Activated T-helper 17 cell treated with anti-CD3 and anti-CD28 coated beads, Interleukin-2, amount 50 U/mL, for 72 hours (primary cell): Measurements from ENCODE around the gene CORO1C. TPM values are rescaled to one million over a fixed set of nuclear protein-coding genes. Genes with fewer than 3 reads are reported as not detected.

Experiments used
- ATAC-seq: fragments of 150-1000 bp; cut with Tn5 transposase; replicated peaks from 2 replicates; pipeline ENCODE4 v1.10.0; 2021; ENCODE audit warnings: mild to moderate bottlenecking, moderate library complexity
- H3K27ac Mint-ChIP-seq: one replicate; pipeline ENCODE4 v1.8.0; 2022; ENCODE audit warnings: mixed read lengths
- H3K27me3 Mint-ChIP-seq: one replicate; pipeline ENCODE4 v1.8.0; 2022; ENCODE audit warnings: mixed read lengths
- H3K36me3 Mint-ChIP-seq: one replicate; pipeline ENCODE4 v1.8.0; 2022; ENCODE audit warnings: low read depth, mild to moderate bottlenecking, mixed read lengths
- H3K4me1 Mint-ChIP-seq: one replicate; pipeline ENCODE4 v1.8.0; 2022; ENCODE audit warnings: mixed read lengths
- H3K4me3 Mint-ChIP-seq: one replicate; pipeline ENCODE4 v1.8.0; 2022; ENCODE audit warnings: mild to moderate bottlenecking, mixed read lengths
- H3K9me3 Mint-ChIP-seq: one replicate; pipeline ENCODE4 v1.8.0; 2022; ENCODE audit warnings: mixed read lengths
- total RNA-seq, 2 donors: library from RNA; stranded (reverse); gene quantifications; one replicate each; pipeline ENCODE4 v1.2.3, GENCODE V29; 2022

The CORO1C gene
- total RNA-seq, 2 donors from 2014 or later, result 81.9 to 101 TPM

DNA sequence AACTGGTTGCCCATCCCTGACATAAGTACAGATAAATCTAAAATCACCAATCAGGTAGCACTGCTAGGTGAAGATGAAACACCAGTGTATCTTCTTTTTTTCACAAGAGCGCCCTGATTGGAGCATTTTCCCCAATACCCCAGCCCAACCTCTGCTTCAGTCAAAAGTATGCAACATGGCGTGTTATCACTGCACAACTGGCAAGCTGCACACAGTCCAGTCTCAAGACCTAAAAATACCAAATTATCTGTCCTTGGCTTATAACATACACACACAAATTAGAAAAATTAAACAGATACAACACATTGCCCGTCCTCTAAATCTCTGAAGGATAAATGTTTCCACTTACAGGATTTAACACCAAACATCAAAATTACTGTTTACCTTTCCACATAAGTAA lies 77.4 kb downstream of the CORO1C start:
- no peaks in the 10 kb centered on the region for H3K9me3 Mint-ChIP-seq
- H3K36me3 Mint-ChIP-seq, result peaks cover 51% of the 10 kb centered on the region
- peak overlapping the region; percentile 69 for H3K27ac Mint-ChIP-seq
- H3K4me1 Mint-ChIP-seq, result peaks cover 19% of the 10 kb centered on the region
- no peak overlapping the region for H3K4me3 Mint-ChIP-seq
- ATAC-seq, result no peak
- H3K27me3 Mint-ChIP-seq, result no peaks in the 10 kb centered on the region

DNA sequence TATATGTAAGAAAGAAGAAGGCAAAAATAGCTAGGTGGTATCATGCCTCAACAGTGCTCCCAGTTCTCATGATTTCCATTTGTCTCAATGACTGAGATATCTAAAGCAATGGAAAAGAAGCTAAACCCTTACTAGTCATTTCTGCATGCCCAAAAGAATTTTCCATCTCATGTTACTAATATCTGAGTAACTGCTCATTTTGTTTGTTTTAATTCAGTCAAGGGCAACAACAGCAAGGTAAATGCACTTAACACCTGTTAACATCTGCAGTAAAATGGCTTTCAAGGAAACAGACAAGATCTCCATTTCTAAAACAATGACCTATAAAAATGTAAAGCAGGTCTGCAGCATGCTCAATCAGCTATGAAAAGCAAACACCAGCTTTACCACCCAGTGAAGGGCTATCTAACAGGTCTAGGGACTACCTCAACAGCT lies 78.2 kb downstream of the CORO1C start:
- peak; percentile 20 for ATAC-seq
- Mint-ChIP-seq H3K27ac (peak overlapping the region; percentile 69), H3K9me3 (no peaks in the 10 kb centered on the region)

DNA sequence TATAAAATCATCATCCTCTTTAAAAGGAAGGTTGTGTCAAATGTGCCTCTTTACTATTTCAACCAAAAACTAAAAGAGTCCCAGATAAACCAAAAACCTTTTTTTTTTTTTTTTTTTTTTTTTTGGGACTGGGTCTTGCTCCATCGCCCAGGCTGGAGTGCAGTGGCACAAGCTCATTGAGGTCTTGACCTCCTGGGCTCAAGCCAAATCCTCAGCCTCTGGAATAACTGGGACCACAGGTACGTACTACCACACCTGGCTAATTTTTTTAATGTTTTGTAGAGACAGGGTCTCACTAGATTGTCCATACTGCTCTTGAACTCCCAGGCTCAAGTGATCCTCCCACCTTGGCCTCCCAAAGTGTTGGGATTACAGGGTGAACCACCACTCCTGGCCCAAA lies 81.2 kb downstream of the CORO1C start:
- no peak for ATAC-seq
- H3K36me3 Mint-ChIP-seq, result peaks cover 57% of the 10 kb centered on the region
- H3K4me3 Mint-ChIP-seq, result no peak overlapping the region
- no peaks in the 10 kb centered on the region for H3K27me3 Mint-ChIP-seq
- peaks cover 38% of the 10 kb centered on the region for H3K4me1 Mint-ChIP-seq
- no peak overlapping the region for H3K27ac Mint-ChIP-seq
- no peaks in the 10 kb centered on the region for H3K9me3 Mint-ChIP-seq

More for the DNA sequence above, 78.2 kb downstream of the CORO1C start:
- Mint-ChIP-seq H3K4me1 (peaks cover 20% of the 10 kb centered on the region), H3K36me3 (peaks cover 58% of the 10 kb centered on the region), H3K4me3 (no peak overlapping the region), H3K27me3 (no peaks in the 10 kb centered on the region)

DNA sequence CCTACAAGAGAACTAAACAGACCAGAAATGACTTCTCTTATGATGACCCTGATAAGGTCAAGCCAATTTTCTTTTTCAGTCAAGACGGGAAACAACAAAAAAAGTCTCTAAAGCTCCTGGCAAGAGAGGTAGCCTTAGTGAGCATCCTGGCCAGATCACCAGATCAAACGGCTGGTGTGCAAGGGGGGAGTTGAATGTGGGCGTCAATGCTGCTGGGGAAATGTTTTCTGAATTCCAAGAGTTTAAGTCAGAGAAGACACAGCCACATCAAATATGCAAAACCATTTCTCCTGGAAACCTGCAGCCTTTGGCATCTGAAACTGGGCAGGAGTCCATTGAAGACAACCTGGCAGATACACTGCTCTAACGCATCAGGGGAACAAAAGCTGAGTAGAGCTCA lies 81.6 kb downstream of the CORO1C start:
- Mint-ChIP-seq H3K27me3 (no peaks in the 10 kb centered on the region), H3K4me3 (peak overlapping the region; percentile 15), H3K9me3 (no peaks in the 10 kb centered on the region), H3K4me1 (peaks cover 39% of the 10 kb centered on the region), H3K27ac (peak overlapping the region; percentile 58), H3K36me3 (peaks cover 57% of the 10 kb centered on the region)
- ATAC-seq, result no peak

DNA sequence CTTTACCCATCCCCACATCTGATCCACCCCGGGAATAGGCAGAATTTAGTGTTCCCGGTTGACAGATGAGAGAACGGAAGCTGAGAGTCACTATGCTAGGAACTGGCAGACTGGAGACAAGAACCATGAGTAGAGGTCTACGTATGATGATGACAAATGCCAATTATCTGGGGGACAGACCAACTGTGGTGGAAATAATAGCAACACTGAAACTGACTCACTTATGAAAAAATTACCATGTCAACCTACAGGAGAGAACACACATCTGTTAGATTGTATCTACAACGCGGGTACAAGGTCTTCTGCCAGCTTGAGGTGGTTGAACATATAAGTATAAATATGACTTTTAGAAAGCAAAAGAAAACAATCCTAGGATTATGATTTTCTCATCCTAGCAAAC lies 82.2 kb downstream of the CORO1C start:
- H3K27ac Mint-ChIP-seq, result peak overlapping the region; percentile 58
- peak overlapping the region; percentile 15 for H3K4me3 Mint-ChIP-seq
- peaks cover 57% of the 10 kb centered on the region for H3K36me3 Mint-ChIP-seq
- peaks cover 39% of the 10 kb centered on the region for H3K4me1 Mint-ChIP-seq
- ATAC-seq, result peak; percentile 90
- H3K9me3 Mint-ChIP-seq, result no peaks in the 10 kb centered on the region
- H3K27me3 Mint-ChIP-seq, result no peaks in the 10 kb centered on the region

DNA sequence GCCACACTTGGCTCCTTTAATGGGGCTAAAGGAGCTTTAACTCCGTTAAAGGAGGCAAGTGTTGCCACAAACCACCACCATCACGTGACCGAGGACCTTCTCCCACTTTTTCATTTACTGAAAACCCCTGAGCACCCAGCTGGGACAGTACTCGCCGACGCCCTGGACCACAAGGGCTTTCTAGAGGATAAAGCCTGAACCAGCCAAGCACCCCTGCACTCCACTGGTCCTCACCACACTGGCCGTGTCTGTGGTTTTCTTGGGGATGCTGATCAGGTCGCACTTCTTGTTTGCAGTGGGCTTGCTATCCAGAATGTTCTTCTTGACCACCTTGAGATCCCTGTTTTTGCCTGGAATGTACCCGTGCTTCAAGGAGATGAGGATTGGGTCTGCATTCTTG lies 82.9 kb downstream of the CORO1C start:
- Mint-ChIP-seq H3K9me3 (no peaks in the 10 kb centered on the region), H3K4me3 (peak overlapping the region; percentile 15)
- ATAC-seq, result no peak

DNA sequence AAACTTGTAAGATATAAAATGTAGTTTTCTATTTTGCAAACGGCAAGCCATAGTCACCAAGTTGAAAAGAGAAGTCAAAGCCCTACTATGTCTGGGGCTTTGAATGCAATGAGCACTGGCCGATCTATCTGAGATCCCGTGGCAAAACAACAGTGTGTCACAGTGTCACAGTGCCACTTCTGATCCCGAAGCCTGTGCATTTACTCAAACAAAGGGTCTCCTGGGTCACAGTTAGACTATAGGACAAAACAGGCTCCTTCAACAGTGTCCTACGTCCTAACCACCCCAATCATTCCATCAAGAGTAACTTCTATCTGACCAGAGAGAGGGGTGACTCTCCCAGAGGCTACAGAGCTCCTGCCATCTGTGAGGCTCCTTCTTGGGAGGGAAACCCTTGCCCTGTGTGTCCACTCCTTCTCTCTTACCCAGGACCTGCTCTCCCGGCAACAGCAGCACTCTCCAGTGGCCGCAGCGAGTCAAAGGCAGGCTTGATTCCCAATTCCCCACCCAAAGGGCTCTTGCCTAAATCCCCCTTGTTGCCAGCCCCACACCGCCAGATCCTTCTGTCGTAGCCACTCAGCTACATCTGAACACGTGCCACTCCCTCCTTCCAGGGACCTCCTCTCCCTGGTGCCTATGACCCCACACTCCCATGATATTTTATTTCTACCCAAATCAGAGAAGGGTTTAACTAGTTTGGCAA lies 83.6 kb downstream of the CORO1C start:
- H3K27me3 Mint-ChIP-seq, result no peaks in the 10 kb centered on the region
- H3K4me1 Mint-ChIP-seq, result peaks cover 32% of the 10 kb centered on the region
- H3K4me3 Mint-ChIP-seq, result no peak overlapping the region
- ATAC-seq, result no peak
- H3K27ac Mint-ChIP-seq, result peak overlapping the region; percentile 58
- H3K9me3 Mint-ChIP-seq, result no peaks in the 10 kb centered on the region
- H3K36me3 Mint-ChIP-seq, result peaks cover 57% of the 10 kb centered on the region

More for the DNA sequence above, 82.9 kb downstream of the CORO1C start:
- no peaks in the 10 kb centered on the region for H3K27me3 Mint-ChIP-seq
- peaks cover 38% of the 10 kb centered on the region for H3K4me1 Mint-ChIP-seq
- H3K27ac Mint-ChIP-seq, result peak overlapping the region; percentile 58
- peaks cover 57% of the 10 kb centered on the region for H3K36me3 Mint-ChIP-seq

DNA sequence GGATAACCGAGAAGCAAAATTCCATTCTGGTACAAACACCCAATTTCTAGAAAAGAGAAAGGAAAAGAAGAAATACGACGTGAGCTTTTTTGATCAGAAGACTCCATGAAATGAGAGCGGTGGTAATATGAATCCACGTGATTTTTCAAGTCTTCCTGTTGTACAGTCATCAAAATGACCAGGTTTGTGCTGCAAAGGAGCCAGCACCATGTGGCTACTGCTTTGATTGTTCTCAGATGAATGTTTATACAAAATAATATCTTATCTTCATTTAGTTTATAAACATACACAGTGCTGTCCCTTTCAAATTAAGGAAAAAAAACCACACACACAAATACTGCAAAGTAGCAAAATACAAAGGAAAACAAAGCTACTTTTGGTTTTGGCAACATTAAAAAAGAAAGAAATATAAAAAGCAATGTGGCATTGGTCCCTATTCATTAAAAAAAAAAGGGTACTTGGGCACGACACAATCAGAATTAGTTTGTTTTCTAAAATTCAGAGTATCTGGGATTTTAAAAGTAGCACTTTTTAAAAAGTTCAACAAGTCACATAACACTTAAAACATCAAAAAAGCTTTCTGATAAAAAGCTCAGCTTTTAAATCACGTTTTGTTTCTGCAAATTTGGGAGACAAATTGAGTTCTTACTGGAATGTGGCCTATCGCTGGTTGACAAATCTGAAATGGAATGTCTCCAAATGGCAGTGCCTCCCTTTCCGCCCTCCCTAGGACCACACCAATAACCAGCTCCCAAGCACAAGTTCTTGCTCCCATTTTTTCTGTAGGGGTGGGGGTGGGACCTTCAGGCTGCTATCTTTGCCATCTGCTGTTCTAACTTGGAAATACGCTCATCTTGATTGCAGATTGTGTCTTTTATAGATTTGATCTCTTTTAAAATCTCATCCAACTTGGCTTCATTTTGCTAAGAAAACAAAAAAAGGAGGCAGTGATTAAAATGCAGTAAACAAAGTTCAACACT lies 84.4 kb downstream of the CORO1C start:
- Mint-ChIP-seq H3K27ac (peak overlapping the region; percentile 42), H3K4me3 (peak overlapping the region; percentile 39), H3K9me3 (no peaks in the 10 kb centered on the region), H3K4me1 (peaks cover 34% of the 10 kb centered on the region), H3K27me3 (no peaks in the 10 kb centered on the region), H3K36me3 (peaks cover 50% of the 10 kb centered on the region)
- ATAC-seq, result no peak

DNA sequence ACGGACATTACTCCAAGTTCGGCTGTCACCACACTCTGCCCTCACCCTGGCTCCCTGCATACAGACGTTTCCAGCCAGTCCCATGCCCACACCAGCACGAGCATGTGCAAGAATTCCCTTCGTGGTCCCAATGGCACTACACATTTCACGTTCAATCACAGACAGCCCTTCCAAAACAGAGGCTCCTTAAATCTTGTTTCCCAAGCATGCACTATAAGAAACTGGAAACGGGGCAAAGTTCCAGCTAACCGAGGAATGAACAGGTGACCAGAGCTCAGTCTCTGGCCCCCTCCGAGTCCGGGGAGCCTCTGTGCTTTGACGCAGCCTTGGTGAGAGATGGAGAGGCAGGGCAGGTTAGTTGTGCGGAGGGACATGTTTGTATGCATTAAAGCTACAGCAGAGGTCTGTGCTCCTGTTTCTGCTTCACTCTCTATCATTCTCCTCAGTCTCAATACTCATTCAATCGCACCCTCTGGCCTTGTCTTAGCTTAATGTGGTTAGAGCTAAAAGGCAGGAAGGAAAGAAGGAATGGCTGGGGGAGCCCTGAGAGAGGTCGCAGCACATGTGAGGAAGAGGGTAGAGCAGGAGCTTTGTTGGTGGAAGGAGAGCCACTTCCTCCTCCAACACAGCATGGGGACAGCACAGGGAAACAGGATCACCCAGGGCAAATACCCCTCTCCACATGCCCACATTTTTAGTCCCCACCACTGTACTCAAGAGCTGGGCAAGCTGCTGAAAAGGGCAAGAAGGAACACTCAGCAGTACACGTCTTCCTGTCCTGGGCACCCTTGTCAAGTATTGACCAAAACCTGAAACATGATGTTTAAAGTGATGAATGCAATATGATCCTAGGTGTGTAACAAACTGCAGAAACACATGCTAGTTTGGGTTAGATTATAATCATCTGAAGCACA lies 85.4 kb downstream of the CORO1C start:
- ATAC-seq, result no peak
- Mint-ChIP-seq H3K27me3 (no peaks in the 10 kb centered on the region), H3K36me3 (peaks cover 40% of the 10 kb centered on the region), H3K9me3 (no peaks in the 10 kb centered on the region), H3K4me3 (peak overlapping the region; percentile 39), H3K27ac (peak overlapping the region; percentile 42), H3K4me1 (peaks cover 35% of the 10 kb centered on the region)

DNA sequence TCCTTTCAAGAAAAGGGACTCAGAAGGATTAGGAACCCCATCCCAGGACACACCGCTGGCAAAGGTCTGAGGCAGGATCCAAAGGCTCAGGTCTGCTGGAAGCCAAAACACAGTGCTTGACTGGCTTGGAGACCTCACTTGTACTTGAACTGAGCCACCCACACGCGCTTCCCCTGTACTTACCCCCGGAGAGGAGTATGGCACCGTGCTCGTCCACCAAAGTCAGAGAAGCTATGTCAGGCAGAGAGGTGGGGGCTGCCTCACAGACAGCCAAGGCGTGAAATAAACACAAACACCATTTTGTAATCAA lies 86.6 kb downstream of the CORO1C start:
- Mint-ChIP-seq H3K4me3 (no peak overlapping the region), H3K27me3 (no peaks in the 10 kb centered on the region), H3K9me3 (no peaks in the 10 kb centered on the region), H3K4me1 (peaks cover 39% of the 10 kb centered on the region), H3K27ac (no peak overlapping the region), H3K36me3 (peaks cover 31% of the 10 kb centered on the region)
- ATAC-seq, result no peak

DNA sequence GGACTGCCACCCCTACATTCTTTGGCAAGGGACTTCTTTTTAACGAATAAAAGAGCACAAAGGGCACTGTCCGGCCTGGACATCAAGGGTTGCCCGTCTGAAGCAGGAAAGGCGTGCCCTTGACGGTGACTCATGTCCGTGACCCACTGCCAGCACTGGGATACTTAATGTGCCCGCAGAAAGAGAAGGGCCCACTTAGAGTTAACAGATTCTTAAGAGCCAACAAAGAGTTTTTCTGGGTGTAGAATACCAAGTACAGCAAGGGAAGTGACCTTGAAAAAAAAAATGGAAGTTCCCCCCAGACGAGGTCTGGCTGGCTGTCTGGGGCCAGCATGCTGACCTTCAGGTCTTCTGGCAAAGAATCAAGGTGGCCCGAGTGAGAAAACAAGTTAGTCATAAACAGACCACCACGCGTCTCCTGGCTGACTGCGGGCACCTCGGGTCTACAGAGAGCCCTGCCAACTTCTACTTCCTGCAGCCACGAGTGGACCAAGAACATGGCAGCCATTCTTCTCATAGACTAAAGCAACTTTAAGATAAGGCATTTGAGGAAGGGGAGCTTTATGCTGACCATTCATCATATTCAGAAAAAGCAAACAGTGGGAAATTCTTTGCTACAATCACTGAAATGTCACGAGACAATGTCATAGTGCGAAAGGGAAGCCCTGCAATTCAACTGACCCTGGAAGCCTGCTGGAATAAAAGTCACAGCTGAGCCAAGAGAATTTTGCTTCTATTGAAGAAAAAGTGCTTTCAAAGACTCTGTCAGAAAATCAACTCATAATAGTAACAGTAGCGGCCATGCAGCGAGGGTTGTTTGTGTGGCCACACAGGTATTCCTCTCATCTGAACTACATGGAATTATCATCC lies 87.1 kb downstream of the CORO1C start:
- ATAC-seq, result no peak
- Mint-ChIP-seq H3K9me3 (no peaks in the 10 kb centered on the region), H3K4me3 (no peak overlapping the region), H3K27me3 (no peaks in the 10 kb centered on the region), H3K36me3 (peaks cover 25% of the 10 kb centered on the region), H3K27ac (no peak overlapping the region), H3K4me1 (peaks cover 35% of the 10 kb centered on the region)

DNA sequence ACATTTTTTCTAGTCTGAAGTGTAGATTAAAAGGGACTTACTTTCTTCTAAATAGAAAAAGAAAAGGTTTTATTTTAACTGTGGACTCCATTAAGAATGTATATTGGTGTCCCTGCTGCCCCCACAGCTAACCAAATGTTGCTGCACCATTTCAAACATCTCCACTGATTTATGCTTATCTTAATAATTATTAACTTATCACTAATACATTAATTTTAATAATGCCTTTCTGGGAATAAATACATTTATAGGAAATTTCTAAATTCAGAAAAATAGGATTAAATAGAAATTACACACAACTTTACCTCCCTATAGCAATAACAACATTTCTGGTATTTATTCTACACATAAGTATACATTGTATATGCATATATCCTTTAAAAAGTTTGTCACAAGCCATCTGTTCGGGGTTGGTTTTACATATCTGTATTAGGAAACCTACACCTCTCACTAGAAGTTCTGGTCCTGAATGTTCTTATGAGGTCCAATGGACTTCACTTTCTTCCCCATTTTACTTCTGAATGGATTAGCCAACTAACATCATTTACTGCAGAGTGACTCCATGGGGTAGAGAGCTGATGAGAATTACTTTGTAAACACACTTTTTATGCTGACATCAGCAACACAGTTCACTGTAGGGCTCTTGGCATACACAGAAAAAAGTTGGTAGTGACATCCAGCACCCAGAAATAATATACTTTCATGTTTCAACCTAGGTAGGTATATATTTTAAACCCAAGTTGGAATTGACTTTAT lies 88.2 kb downstream of the CORO1C start:
- peaks cover 34% of the 10 kb centered on the region for H3K4me1 Mint-ChIP-seq
- no peak overlapping the region for H3K27ac Mint-ChIP-seq
- peaks cover 15% of the 10 kb centered on the region for H3K36me3 Mint-ChIP-seq
- no peak overlapping the region for H3K4me3 Mint-ChIP-seq
- H3K9me3 Mint-ChIP-seq, result no peaks in the 10 kb centered on the region
- H3K27me3 Mint-ChIP-seq, result no peaks in the 10 kb centered on the region
- no peak for ATAC-seq
